ENCODE data around the gene PTX4.
A peak's percentile ranks its signal among the peaks of the same experiment; 100 is the strongest.

PTX4 gene

GRCh38 chr16:1500465-1501150 lies 11.9 kb upstream of the PTX4 start:
- no peak for DNase-seq (ENCODE audit: low read depth in 3 of 3)

- no peak for DNase-seq (ENCODE audit: low read depth in 3 of 3)
Measured at GRCh38 chr16:1499756-1500464, 11.2 kb upstream of the PTX4 start.

GRCh38 chr16:1498899-1499676 lies 10.3 kb upstream of the PTX4 start:
- DNase-seq (ENCODE audit: low read depth in 3 of 3), result no peak

GRCh38 chr16:1497014-1497598 lies 8.4 kb upstream of the PTX4 start:
- DNase-seq (ENCODE audit: low read depth in 3 of 3), result no peak

GRCh38 chr16:1496464-1496863 lies 7.7 kb upstream of the PTX4 start:
- DNase-seq (ENCODE audit: low read depth in 3 of 3), result no peak

- no peak for DNase-seq (ENCODE audit: low read depth in 3 of 3)
Measured at GRCh38 chr16:1495889-1496262, 7.1 kb upstream of the PTX4 start.

GRCh38 chr16:1495211-1495888 lies 6.6 kb upstream of the PTX4 start:
- DNase-seq (ENCODE audit: low read depth in 3 of 3), result no peak

GRCh38 chr16:1494711-1495110 lies 6.0 kb upstream of the PTX4 start:
- no peak for DNase-seq (ENCODE audit: low read depth in 3 of 3)

- no peak for DNase-seq (ENCODE audit: low read depth in 3 of 3)
Measured at GRCh38 chr16:1494129-1494640, 5.4 kb upstream of the PTX4 start.

- DNase-seq (ENCODE audit: low read depth in 3 of 3), result peak in 1 of 3 experiments; percentile 14
Measured at GRCh38 chr16:1493746-1494094, 5.0 kb upstream of the PTX4 start.

- DNase-seq (ENCODE audit: low read depth in 3 of 3), result peak; percentile 69 to 83 (median 81)
Measured at GRCh38 chr16:1492923-1493745, 4.4 kb upstream of the PTX4 start, which contains the start of gene TELO2. Gene TELO2, plus strand, starts transcription at chr16:1493360. Its CDS starts 922 bp downstream, at chr16:1494282.

- DNase-seq (ENCODE audit: low read depth in 3 of 3), result no peak
Measured at GRCh38 chr16:1492082-1492922, 3.6 kb upstream of the PTX4 start.

- no peak for DNase-seq (ENCODE audit: low read depth in 3 of 3)
Measured at GRCh38 chr16:1491327-1491726, 2.6 kb upstream of the PTX4 start.

GRCh38 chr16:1489077-1489476 lies 333 bp upstream of the PTX4 start:
- DNase-seq (ENCODE audit: low read depth in 3 of 3), result no peak

GRCh38 chr16:1488054-1488601 lies 616 bp downstream of the PTX4 start:
- no peak for DNase-seq (ENCODE audit: low read depth in 3 of 3)

GRCh38 chr16:1487395-1488053 lies 1.2 kb downstream of the PTX4 start:
- DNase-seq (ENCODE audit: low read depth in 3 of 3), result no peak

- DNase-seq (ENCODE audit: low read depth in 3 of 3), result no peak
Measured at GRCh38 chr16:1486551-1487390, 2.0 kb downstream of the PTX4 start.
